GM12865 (cell line): ENCODE results near the gene NTRK1.

Source experiments
- DNase-seq: peaks from one replicate; pipeline ENCODE4 v3.0.0; 2010; ENCODE audit warnings: low read depth
- H3K4me3 ChIP-seq: 2 replicates; pipeline ENCODE4 v1.5.1; 2011; ENCODE audit warnings: mild to moderate bottlenecking, low read depth, low read length, control low read depth
- CTCF ChIP-seq: IDR thresholded peaks from 2 replicates; pipeline ENCODE4 v1.5.1; 2011; ENCODE audit warnings: low read length, control low read depth, low read depth, inconsistent platforms; ENCODE audit not compliant: insufficient read depth; ENCODE audit errors: missing control alignments

NTRK1 gene

DNA sequence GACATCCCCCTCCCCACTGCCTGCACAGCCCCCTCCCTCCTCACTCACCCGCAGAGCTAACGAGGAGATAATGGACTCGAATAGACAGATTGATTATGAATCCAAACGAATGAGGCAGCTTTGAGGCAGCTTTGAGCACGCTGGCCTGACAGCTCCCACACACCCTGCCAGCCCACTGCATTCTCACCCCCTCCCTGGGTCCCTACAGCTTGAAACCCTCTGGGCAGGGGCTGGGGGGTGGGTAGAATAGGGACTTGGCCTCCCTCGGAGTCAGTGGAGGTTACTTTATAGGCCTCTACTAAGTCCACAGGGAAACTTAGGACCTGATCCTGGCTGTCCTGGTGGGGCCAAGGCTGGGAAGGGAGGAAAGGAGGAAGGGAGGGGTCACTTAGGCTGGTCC is 1.9 kb downstream of the NTRK1 start:
- DNase-seq = no peak
- no peak for TF ChIP-seq CTCF

GRCh38 chr1:156862997-156863599 is 2.4 kb downstream of the NTRK1 start:
- DNase-seq = peak; percentile 38
- TF ChIP-seq CTCF = no peak
- no peak overlapping the region for H3K4me3 ChIP-seq

More for the DNA sequence above, 1.9 kb downstream of the NTRK1 start:
- no peak overlapping the region for H3K4me3 ChIP-seq

DNA sequence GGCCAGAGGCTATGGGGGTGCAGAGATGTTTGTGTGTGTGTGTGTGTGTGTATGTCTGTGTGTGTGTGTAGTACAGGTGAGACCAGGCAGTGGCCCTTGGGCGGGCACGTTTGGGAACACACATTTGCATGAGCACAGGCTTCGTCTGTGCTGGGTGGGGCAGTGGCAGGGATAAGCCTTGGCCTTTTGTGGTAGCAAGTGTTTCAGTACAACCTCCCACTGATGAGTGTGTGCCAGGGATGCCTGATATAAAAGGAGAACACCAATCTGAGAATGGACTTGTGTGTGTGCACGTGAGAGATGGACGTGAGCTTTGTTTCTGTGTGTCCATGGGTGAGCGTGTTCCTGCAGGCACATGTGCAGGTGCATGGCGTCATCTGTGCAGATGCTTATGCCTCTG is 3.0 kb downstream of the NTRK1 start:
- H3K4me3 ChIP-seq = no peak overlapping the region
- DNase-seq = no peak
- TF ChIP-seq CTCF = no peak

DNA sequence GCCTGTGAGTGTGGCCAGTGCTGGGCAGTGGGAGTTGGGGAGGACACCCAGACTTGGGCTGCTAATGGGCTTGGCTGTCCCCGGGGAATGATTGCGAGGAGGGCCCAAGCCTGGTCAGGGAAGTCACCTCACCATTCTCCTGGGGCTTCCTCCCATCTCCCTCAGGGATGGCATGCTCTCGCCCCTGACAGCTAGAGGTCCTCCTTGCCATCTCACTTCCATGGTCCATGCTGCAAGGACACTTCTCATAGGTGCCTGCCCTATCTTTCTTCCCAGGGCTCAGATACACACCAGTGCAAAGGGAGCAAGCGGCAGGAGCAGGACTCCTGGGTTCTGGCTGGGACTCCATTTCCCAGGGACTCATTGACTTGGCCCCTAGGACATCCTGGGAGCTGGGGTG is 4.1 kb downstream of the NTRK1 start:
- H3K4me3 ChIP-seq = no peak overlapping the region
- DNase-seq = no peak
- no peak for TF ChIP-seq CTCF

- DNase-seq = no peak
- H3K4me3 ChIP-seq = no peak overlapping the region
- no peak for TF ChIP-seq CTCF
Observed at GRCh38 chr1:156865258-156865657, 4.6 kb downstream of the NTRK1 start.

DNA sequence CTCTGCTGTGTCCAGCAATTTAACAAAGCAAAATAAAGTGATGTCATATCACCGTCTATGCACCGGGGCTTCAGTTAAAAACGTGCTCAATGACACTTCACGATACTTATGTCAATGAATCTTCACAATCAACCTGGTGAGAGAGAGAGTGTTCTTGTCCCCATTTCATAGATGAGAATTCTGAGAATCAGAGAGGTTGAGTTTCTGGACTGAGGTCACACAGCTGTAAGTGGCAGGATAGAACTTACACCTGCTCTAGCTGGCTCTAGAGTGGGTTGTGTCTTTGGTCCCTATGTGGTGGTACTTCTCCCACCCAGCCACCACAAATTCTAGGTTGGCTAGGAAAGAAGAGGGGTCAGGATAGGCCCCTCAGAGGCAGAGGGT is 5.2 kb downstream of the NTRK1 start:
- no peak overlapping the region for H3K4me3 ChIP-seq
- TF ChIP-seq CTCF = no peak
- DNase-seq = no peak

DNA sequence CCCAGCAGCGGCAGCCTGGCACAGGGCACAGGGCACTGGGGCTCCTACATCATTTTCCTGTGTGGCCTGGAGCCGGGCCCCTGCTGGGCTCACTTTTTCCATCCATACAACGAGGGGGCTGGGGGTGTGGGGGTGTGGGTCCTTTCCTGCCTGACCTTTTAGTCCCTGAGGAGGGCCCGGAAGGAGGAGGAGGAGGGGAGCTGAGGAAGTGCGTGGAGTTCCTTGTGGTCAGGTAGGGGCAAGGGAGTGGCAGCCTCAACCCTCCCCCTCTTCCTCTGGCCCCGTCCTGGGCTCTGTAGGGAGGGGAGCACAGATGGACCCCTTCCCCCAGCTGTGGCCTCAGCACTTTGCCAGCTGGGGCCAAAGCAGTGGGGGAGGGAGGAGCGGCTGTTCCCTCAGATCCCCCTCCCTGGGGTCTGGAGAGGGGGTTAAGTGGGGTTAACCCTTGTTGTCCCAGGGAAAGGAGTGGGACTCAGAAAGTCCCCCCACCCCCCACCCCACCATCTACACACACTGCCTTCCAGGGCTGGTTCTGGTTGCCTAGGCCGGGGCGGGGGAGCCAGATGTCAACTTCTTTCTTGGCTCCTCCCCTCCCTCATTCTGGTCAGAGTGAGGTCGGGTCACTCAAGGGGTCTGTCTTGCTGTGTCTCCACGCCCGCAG is 5.7 kb downstream of the NTRK1 start:
- no peak for DNase-seq
- TF ChIP-seq CTCF = no peak
- H3K4me3 ChIP-seq = no peak overlapping the region
